ENCODE measurements around the gene RHNO1. TPM values are rescaled to one million over a fixed set of nuclear protein-coding genes. Genes with fewer than 3 reads are reported as not detected.

The RHNO1 gene
- total and polyA plus RNA-seq, 2 experiments from 2014 or later: 29.1 to 29.8 TPM

DNA sequence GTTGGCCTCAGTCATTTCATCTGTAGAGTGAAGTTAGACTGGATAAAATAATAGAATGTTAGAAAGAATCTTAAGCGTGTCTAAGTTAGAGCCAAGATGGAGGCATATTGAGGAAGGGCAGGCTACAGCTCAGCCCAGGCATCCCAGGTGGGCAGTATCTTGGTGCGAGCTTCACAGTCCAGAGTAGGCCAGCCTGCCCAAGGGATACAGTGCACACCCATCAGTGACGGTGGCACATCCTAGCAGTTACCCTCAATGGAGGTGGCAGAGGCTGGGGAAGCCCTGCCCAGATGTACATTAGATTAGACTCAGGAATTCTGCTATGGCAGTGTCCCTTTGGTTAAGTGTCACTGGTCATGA lies 35.2 kb downstream of the RHNO1 start:
- Histone ChIP-seq H3K36me3 (replicated peaks; ENCODE audit: insufficient read depth, low read depth) (no peaks in the 10 kb centered on the region), H3K4me3 (no peak overlapping the region), H3K9me3 (ENCODE audit: low read depth) (no peaks in the 10 kb centered on the region), H3K79me2 (peaks cover 14% of the 10 kb centered on the region), H4K20me1 (ENCODE audit: insufficient read depth, poor library complexity, severe bottlenecking) (no peaks in the 10 kb centered on the region), H3K27me3 (no peaks in the 10 kb centered on the region), H2AFZ (no peak overlapping the region), H3K27ac (no peak overlapping the region), H3K4me1 (ENCODE audit: insufficient read depth) (no peaks in the 10 kb centered on the region), H3K9me2 (replicated peaks; ENCODE audit: insufficient read depth) (no peaks in the 10 kb centered on the region), H3K4me2 (no peak overlapping the region)
- TF ChIP-seq, protein P1, sequence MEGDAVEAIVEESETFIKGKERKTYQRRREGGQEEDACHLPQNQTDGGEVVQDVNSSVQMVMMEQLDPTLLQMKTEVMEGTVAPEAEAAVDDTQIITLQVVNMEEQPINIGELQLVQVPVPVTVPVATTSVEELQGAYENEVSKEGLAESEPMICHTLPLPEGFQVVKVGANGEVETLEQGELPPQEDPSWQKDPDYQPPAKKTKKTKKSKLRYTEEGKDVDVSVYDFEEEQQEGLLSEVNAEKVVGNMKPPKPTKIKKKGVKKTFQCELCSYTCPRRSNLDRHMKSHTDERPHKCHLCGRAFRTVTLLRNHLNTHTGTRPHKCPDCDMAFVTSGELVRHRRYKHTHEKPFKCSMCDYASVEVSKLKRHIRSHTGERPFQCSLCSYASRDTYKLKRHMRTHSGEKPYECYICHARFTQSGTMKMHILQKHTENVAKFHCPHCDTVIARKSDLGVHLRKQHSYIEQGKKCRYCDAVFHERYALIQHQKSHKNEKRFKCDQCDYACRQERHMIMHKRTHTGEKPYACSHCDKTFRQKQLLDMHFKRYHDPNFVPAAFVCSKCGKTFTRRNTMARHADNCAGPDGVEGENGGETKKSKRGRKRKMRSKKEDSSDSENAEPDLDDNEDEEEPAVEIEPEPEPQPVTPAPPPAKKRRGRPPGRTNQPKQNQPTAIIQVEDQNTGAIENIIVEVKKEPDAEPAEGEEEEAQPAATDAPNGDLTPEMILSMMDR (IDR thresholded peaks at IDR 0.05; ENCODE audit: poor library complexity): no peak
- TF ChIP-seq EZH2phosphoT487 (IDR thresholded peaks at IDR 0.05; ENCODE audit: low read depth, severe bottlenecking, unreplicated experiment): no peak
- WGBS (ENCODE audit: low lambda C conversion rate, missing lambda C conversion rate): 93% methylated on average over 3 of the region's 3 CpGs
- DNase-seq (ENCODE audit: low spot score): no peak

DNA sequence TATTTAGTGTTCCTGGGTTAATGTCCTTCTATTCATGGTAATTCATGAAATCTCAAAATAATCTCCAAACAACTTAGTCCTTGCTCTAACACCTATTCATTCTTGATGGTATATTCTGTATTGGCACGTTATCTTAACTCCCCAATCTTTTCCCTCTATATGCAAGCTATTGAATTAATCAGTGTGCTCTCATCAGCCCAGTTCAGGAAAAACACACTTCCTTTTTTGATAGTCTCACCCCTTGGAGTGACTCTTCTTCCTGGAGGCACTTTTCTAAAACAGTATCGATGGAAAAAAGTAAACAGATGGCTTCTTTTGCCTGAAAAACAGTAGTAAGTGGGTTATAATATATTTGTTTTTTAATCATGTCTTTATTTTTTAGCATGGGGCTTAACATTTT lies 42.2 kb downstream of the RHNO1 start:
- H3K79me2 ChIP-seq: peaks cover 3% of the 10 kb centered on the region
- no peak overlapping the region for H3K4me2 ChIP-seq
- H2AFZ ChIP-seq: no peak overlapping the region
- H3K9me3 ChIP-seq (ENCODE audit: low read depth): no peaks in the 10 kb centered on the region
- no peak for DNase-seq (ENCODE audit: low spot score)
- TF ChIP-seq, protein P1 (IDR thresholded peaks at IDR 0.05; ENCODE audit: poor library complexity): no peak
- TF ChIP-seq EZH2 (IDR thresholded peaks at IDR 0.05; ENCODE audit: borderline replicate concordance): no peak
- TF ChIP-seq EZH2phosphoT487 (IDR thresholded peaks at IDR 0.05; ENCODE audit: low read depth, severe bottlenecking, unreplicated experiment): no peak
- WGBS (ENCODE audit: low lambda C conversion rate, missing lambda C conversion rate): 96% methylated on average over 2 of the region's 2 CpGs
- no peaks in the 10 kb centered on the region for H3K4me1 ChIP-seq (ENCODE audit: insufficient read depth)
- H3K36me3 ChIP-seq (replicated peaks; ENCODE audit: insufficient read depth, low read depth): no peaks in the 10 kb centered on the region
- H3K27ac ChIP-seq: no peak overlapping the region
- no peaks in the 10 kb centered on the region for H3K27me3 ChIP-seq
- no peaks in the 10 kb centered on the region for H3K9me2 ChIP-seq (replicated peaks; ENCODE audit: insufficient read depth)
- no peak overlapping the region for H3K4me3 ChIP-seq
- no peaks in the 10 kb centered on the region for H4K20me1 ChIP-seq (ENCODE audit: insufficient read depth, poor library complexity, severe bottlenecking)

DNA sequence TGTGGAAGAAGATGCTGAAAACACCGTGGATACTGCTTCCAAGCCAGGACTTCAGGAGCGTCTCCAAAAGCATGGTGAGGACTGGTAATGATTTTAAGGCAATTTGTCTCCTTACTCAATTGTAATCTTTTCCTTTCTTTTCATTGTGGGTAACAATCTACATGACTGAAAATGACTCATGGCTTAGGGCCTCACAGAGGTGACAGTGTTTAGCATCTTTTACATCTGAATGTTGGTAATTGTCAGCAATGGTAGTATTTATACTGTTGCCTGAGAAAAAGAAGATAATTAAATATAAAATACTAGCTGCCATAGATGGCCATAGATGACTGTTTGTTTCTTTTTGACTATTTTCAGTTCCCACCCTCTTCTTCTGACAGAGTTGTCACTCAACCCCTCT lies 45.3 kb downstream of the RHNO1 start:
- Histone ChIP-seq H3K79me2 (peaks cover 3% of the 10 kb centered on the region), H3K9me3 (ENCODE audit: low read depth) (no peaks in the 10 kb centered on the region), H2AFZ (no peak overlapping the region), H3K4me3 (no peak overlapping the region), H3K27me3 (no peaks in the 10 kb centered on the region), H4K20me1 (ENCODE audit: insufficient read depth, poor library complexity, severe bottlenecking) (no peaks in the 10 kb centered on the region), H3K36me3 (replicated peaks; ENCODE audit: insufficient read depth, low read depth) (peaks cover 3% of the 10 kb centered on the region), H3K9me2 (replicated peaks; ENCODE audit: insufficient read depth) (no peaks in the 10 kb centered on the region), H3K4me1 (ENCODE audit: insufficient read depth) (no peaks in the 10 kb centered on the region), H3K4me2 (no peak overlapping the region), H3K27ac (no peak overlapping the region)
- no peak for DNase-seq (ENCODE audit: low spot score)
- WGBS (ENCODE audit: low lambda C conversion rate, missing lambda C conversion rate): 95% methylated on average over 2 of the region's 2 CpGs
- TF ChIP-seq EZH2phosphoT487 (IDR thresholded peaks at IDR 0.05; ENCODE audit: low read depth, severe bottlenecking, unreplicated experiment): no peak
- TF ChIP-seq, protein P1 (IDR thresholded peaks at IDR 0.05; ENCODE audit: poor library complexity): no peak

DNA sequence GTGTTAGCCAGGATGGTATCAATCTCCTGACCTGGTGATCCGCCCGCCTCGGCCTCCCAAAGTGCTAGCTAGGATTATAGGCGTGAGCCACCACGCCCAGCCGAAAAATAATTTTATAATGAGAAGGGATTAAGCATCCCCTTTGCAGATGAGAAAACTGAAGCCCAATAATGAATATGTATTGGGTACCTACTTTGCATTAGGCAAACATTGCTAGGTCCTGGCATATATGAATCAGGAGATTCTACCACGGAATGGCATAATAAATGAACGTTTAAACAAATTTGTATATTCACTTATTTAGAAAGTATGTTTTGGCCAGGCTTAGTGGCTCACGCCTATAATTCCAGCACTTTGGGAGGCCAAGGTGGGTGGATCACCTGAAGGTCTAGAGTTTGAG lies 46.0 kb downstream of the RHNO1 start:
- H3K27me3 ChIP-seq: no peaks in the 10 kb centered on the region
- no peak overlapping the region for H3K27ac ChIP-seq
- H3K9me2 ChIP-seq (replicated peaks; ENCODE audit: insufficient read depth): no peaks in the 10 kb centered on the region
- peaks cover 3% of the 10 kb centered on the region for H3K79me2 ChIP-seq
- no peaks in the 10 kb centered on the region for H4K20me1 ChIP-seq (ENCODE audit: insufficient read depth, poor library complexity, severe bottlenecking)
- whole genome bisulfite sequencing (ENCODE audit: low lambda C conversion rate, missing lambda C conversion rate): over 99% methylated on average over 9 of the region's 9 CpGs
- TF ChIP-seq, protein P1 (IDR thresholded peaks at IDR 0.05; ENCODE audit: poor library complexity): no peak
- TF ChIP-seq EZH2 (IDR thresholded peaks at IDR 0.05; ENCODE audit: borderline replicate concordance): no peak
- TF ChIP-seq EZH2phosphoT487 (IDR thresholded peaks at IDR 0.05; ENCODE audit: low read depth, severe bottlenecking, unreplicated experiment): no peak
- no peaks in the 10 kb centered on the region for H3K9me3 ChIP-seq (ENCODE audit: low read depth)
- no peak overlapping the region for H2AFZ ChIP-seq
- no peak overlapping the region for H3K4me3 ChIP-seq
- H3K36me3 ChIP-seq (replicated peaks; ENCODE audit: insufficient read depth, low read depth): peaks cover 3% of the 10 kb centered on the region
- H3K4me1 ChIP-seq (ENCODE audit: insufficient read depth): no peaks in the 10 kb centered on the region
- no peak overlapping the region for H3K4me2 ChIP-seq
- no peak for DNase-seq (ENCODE audit: low spot score)
